ENCODE measurements around the gene PSTPIP2.
A peak's percentile ranks its signal among the peaks of the same experiment; 100 is the strongest.
"Not testable (repeated sequence)": the region's sequence is repeated elsewhere in the genome, so short reads cannot be mapped to it uniquely, and the experiment has no call there.

PSTPIP2 gene

DNA sequence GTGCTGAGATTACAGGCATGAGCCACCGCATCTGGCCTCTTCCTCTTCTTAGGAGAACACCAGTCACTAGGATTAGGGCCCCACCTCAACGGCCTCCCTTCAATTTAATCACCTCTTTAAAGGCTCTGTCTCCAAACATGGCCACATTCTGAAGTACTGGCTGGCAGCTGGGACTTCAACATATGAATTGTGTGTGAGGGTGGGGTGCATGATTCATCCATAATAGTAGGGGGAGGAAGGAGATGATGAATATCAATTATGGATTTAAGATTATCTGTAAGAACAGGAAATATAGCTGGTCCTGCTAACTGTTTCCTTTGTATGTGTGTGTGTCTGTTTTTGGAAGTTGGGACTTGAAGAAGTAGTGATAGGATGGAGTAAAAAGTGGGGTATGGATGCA lies 90.2 kb downstream of the PSTPIP2 start:
- DNase-seq (ENCODE audit: low spot score), result no peak

DNA sequence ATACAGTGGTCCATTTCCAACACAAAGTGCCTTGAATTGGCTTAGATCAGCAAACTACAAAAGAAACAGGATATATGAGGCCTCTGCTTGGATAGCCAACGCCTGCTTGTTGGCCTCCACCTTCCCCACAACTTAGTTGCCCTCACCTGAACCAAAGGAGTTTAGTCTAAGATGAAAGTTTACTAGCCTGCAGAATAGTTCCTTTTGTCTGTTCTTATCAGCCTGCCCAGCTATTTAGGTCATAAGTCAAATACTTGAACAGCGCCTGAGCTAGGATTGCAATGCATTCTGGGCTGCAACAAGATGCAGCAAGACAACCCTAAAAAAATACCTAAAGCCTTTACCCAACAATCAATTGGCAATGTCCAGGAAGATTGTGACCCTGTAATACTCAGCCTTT lies 91.8 kb downstream of the PSTPIP2 start:
- no peak for DNase-seq (ENCODE audit: low spot score)

DNA sequence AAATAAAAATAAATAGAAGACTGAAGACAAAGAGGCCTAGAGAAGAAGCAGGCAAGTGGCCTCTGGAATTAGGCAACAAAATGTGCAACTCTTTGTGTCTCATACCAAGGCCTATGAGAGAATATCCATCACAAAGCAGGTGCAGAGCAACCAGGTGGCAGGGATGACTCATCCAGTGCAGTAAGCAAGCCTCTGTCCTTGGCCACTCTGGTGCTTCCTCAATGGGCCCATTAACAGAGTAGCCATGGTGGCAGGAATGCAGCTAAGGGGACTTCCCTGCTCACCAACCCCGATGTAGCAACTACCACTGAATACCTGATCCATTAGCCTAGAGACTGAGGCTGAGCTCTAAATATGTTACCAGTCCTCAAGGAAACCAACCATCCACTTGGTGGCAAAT lies 94.0 kb downstream of the PSTPIP2 start:
- no peak for DNase-seq (ENCODE audit: low spot score)

DNA sequence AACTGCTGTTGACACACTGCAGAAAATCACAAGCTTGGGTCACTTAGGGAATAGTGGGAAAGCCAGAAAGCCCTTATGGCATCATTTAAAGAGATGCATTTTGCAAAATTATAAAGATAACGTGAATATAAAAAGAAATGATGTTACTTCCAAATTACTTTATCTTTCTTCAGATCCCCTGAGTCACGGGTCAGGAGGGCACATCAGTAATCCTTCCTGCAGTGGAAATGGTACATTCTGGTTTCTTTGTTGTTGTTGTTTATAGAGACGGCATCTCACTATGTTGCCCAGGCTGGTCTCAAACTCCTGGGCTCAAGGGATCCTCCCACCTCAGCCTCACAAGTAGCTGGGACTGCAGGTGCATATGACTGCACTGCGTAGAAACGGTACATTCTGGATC lies 95.1 kb downstream of the PSTPIP2 start:
- no peak for DNase-seq (ENCODE audit: low spot score)

DNA sequence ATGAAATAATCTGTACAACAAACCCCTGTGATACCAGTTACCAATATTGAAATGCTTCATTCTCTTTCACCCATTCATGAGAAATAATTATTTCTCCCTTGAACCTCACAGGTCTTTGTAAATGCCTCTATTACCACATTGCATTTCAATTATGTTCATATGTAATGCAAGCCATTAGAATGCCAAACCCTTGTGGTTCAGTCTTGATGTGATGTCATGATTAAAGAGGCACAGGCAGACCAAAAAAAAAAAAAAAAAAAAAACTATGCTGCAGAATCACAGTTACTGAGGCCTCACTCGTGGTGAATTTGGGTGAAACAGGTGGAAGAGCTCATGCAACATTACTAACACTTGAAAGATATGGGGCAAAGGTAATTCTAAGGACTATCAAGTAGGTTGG lies 95.5 kb downstream of the PSTPIP2 start:
- no peak for DNase-seq (ENCODE audit: low spot score)

DNA sequence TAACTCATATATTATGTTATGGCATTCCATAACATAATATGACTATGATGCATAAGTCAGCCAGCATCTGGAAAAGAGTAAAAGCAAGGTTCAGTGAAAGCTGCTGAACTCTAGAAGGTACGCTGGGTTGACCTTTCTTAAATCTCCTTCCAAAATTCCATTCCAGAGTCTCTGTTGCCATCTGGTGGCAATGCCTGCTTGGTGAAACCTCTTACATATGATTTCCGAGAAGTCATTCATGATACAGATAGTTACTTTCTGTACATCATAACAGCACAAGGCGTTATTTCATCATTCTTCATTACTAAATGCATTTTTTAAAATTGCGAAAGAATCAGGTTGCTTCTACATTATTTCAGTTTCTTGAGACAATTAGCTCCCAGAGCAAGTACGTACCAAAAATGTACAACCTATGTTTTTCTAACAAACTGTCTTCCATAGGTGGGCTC lies 97.9 kb downstream of the PSTPIP2 start:
- peak; percentile 78 for DNase-seq (ENCODE audit: low spot score)

DNA sequence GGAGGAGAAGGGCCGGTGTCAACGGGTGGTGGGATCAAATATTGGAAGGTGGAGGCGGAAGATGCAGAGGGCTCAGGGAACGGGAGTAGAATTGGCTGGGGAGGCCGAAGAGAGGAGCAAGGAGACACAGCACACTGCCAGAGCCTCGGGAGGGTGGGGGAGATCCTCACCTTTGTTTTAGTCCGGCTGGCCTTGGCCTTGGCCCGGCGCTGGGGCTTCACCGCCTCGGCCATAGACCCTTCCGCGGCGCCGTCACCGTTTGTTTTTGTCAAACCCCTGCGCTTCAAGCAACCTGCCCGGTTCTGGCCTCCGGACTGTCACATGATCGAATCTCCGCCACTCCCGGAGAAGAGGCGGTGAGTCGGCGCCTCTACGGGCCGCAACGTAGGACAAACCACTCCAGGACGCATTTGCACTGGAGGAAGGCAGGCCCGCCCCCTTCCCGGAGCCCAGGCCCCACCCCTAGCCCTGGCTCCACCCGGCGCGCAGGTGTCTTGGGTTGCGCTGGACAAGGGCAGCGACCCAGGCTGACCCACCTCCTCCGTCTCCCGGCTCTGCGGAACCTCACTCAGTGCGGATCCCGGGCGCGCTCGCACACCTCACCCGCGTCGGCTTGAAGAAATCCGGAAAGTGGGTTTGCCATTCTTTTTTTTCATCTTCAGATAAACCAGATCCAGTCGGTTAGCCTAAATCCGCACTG lies 104.9 kb downstream of the PSTPIP2 start, which contains the start of gene EPG5:
EPG5 (minus strand) TSS at position 323 of the 700 bp plus-strand sequence; CDS start at position 233, 90 bp downstream.
- peak; percentile 95 for DNase-seq (ENCODE audit: low spot score)

DNA sequence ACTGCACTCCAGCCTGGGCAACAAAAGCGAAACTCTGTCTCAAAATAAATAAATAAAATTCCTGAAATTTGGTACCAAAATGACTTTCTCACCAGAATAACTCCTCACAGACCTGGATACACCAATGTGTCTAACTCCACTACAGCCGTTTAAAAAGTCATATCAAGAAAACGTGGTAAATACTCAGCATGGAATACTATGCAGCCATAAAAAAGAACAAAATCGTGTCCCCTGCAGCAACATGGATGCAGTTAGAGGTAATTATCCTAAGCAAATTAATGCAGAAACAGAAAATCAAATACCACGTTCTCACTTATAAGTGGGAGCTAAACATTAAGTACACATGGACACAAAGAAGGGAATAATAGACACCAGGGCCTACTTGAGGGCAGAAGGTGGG lies 107.1 kb downstream of the PSTPIP2 start:
- DNase-seq (ENCODE audit: low spot score), result not testable (repeated sequence)

DNA sequence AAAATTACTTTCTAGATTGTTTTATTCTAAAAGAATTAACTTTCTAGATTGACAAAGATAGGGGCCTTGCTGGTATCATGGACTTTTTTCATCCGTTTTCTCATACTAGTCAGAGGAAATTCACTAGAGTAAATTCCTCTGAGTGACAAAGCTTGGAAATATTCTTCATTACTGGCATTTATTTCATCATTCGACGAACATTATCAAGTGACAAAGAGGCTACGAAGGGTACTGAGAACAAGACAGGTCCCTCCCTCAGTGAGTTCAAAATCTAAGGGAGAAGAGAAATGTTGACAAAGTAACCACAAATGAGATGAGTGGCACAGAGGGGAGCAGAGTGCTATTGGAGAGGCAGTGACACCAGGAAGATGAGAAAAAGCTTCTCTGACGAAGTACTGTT lies 109.2 kb downstream of the PSTPIP2 start:
- no peak for DNase-seq (ENCODE audit: low spot score)

DNA sequence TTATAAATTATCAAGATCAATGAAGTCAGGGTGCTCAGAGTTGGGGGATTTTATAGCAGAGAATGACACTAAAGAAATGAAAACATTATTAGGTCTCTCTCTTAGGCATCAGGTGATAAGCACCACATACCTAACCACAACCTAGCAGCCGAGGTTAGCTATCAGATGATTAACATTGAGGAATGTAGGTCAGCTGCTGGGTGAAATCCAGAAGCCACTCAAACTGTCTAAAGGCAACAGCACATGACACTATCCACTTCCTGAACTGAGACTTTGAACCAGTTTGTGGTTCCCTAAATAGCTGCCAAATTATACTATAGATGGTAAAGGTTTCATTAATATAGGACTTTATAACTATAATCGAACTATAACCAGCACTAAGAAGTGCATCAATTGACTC lies 109.6 kb downstream of the PSTPIP2 start:
- peak; percentile 13 for DNase-seq (ENCODE audit: low spot score)

DNA sequence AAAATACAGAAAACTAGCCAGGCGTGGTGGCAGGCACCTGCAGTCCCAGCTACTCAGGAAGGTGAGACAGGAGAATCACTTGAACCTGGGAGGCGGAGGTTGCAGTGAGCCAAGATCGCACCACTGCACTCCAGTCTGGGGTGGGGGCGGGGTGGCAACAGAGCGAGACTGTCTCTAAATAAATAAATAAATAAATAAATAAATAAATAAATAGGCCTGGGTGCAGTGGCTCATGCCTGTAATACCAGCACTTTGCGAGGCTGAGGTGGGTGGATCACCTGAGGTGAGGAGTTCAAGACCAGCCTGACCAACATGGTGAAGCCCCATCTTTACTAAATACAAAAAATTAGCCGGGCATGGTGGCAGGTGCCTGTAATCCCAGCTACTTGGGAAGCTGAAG lies 112.6 kb downstream of the PSTPIP2 start:
- not testable (repeated sequence) for DNase-seq (ENCODE audit: low spot score)

DNA sequence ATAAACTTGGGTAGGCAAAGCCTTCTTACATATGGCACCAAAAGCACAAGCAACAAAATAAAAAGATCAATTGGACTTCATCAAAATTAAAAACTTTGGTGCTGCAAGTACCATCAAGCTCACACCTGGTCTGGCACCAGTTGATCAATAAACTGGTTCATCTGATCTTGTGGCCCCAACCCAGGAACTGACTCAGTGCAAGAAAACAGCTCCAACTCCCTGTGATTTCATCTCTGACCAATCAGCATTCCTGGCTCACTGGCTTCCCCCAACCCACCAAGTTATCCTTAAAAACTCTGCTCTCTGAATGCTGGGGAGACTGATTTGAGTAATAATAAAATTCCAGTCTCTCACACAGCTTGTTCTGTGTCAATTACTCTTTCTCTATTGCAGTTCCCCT lies 113.3 kb downstream of the PSTPIP2 start:
- DNase-seq (ENCODE audit: low spot score), result no peak

DNA sequence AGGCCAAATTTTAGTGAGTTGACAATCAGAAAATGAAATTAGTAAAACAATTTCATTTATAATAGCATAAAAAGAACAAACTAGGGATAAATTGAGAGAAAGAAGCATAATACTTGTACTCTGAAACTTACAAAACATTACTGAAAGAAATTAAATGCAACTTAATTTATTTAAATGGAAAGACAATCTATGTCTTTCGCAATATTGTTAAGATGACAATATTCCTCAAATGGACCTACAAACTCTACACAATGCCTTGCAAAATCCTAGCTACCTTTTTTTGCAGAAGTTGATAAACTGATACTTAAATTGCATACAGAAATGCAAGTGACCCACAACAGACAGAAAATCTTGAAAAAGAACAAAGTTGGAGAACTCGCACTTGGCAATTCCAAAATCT lies 114.0 kb downstream of the PSTPIP2 start:
- DNase-seq (ENCODE audit: low spot score), result no peak

DNA sequence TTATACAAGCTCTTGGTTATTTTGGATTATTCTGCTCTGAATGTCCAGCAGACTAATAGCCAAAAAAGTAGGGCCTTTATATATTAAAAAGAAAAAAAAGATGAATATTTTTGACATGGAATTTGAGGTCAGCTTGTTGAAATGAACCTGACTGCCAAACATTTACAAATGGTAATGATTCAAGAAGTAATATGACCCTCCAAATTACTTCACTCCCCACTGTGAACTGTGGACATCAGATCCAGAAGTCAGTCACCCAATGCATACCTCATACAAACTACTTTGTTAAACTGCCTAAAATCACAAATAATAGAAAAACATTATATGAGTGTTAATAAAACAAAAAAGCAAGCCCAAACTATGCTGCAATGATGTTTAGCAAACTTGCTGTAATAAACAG lies 115.0 kb downstream of the PSTPIP2 start:
- no peak for DNase-seq (ENCODE audit: low spot score)

DNA sequence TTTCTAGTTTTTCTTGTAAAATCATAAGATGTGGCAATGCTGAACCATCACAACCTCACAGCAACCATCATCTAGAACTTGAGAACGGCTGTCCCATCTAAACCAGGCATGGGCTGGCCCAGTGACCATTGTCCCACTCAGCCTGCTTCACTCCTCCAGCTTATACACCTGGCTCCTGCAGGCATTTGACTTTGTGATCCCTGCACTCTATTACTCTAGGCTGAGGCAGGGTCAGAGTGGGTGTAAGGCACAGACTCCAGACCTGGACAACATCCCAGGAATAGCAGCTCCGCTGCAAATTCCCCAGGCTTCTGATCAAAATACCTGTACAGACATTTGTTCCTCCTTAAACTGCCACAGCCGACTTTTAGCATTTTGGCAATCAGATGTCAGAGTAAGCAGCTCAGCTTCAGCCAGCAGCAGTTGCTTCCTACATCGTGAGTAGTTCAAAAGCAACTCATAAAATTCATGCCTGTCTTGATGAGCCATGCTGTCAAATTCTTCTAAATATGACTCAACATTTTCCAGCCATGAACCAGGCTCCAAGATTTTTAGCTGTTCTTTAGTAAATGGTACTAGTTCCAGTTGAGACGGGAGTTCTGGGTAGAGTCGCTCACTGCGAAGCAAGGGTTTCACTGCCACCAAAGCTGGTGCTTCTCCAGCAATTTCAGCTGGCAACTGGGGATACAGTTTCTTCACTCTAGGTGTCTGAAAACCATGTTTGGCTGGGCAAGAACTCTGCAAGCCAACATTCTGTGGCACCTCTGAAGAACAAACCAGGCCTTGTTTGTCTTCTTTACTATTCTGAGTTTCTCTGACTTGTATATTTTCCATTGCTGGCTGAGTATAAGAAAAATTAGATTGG lies 117.8 kb downstream of the PSTPIP2 start:
- no peak for DNase-seq (ENCODE audit: low spot score)

DNA sequence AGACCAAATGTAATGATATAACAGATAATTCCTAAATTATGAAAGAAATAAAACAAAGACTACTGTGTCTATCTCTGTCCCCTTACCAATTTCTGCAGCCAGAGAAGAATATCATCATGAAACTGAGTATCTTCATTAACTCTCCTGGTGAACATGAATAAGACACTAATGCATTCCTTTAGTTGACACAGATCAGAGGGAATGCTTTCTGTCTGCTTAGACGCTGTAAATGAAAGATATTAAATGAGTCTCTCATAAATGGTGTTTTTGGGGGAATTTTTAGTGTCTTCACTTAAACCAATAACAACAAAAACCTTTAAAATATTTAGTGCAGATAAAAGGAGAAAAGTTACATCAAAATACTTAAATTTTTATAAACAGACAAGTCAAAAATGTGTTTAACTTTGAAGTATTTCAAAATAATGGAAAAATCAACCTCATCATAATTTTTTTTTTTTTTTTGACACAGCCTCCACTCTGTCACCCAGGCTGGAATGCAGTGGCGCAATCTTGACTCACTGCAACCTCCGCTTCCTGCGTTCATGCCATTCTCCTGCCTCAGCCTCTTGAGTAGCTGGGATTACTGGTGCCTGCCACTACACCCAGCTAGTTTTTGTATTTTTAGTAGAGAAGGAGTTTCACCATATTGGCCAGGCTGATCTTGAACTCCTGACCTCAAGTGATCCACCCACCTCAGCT lies 120.9 kb downstream of the PSTPIP2 start:
- no peak for DNase-seq (ENCODE audit: low spot score)

DNA sequence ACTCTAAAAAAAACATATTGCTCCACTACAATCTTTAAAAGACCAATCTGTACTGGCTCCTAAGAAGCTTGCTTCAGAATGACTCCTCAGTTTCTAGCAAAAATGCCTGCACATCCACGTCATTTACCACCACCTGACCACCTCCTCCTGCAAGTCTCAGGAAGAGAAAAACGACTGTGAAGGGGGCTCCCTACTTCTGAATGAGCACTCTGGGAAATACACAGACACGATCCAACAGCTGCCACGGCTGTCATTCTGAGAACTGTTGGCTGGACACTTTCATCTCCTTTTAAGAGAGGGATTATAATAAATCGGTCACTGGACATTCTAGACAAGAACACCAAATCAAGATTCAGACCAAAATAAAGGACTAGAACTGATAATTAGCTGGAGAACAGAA lies 126.4 kb downstream of the PSTPIP2 start:
- no peak for DNase-seq (ENCODE audit: low spot score)

DNA sequence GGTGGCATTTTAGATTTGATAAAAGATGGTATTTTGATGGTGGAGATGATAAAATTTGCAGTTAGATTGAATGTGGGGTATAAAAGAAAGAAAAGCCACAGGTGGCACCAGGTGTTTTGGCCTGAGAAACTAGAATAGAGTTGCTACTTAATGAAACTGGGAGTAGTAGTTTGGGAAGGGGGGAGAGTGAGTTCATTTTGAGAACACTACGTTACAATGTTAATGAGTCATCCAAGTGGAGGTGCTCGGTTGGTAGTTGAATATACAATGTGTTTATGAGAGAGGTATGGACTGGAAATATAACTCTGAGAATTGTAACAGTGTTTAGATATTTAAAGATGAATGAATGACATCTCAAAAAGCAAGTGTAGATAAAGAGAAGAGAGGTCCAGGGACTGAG lies 131.3 kb downstream of the PSTPIP2 start:
- no peak for DNase-seq (ENCODE audit: low spot score)

DNA sequence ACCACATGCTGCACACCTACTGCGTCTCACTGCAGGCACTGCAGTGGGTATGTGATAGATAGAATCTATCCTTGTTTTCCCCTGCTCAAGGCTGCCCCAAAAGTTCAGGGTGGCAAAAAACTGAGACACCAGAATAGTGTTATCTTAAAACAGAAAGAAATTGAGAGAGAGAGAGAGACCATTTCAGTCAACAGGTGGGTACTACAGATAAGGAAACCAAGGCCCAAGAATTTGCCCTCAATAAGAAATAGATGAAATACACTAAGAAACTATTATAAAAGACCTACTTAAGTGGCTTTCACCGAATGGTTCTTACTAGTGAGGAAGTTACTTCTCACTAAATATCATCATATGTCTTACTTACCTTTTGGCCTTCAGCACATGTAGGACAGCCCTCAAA lies 132.8 kb downstream of the PSTPIP2 start:
- no peak for DNase-seq (ENCODE audit: low spot score)

DNA sequence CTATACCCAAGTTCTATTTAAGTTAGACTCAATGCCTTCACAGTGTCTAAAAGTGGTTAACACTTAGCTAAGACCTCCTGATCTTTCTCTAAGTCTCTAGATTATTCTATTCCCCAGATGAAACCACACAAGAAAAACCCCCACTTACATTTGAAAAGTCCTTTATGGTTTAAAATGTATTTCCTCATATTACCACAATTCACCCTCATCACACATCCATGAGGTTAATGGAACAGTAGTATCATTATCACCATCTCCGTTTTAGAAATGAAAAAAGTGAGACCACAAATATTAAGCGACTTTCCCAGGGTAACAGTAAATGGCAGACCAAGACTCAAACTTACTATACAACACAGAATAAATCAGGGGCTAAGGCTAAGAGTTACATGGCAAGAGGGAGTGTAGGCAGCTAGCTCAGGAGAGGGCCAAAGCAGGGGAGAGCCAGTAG lies 133.5 kb downstream of the PSTPIP2 start:
- no peak for DNase-seq (ENCODE audit: low spot score)

DNA sequence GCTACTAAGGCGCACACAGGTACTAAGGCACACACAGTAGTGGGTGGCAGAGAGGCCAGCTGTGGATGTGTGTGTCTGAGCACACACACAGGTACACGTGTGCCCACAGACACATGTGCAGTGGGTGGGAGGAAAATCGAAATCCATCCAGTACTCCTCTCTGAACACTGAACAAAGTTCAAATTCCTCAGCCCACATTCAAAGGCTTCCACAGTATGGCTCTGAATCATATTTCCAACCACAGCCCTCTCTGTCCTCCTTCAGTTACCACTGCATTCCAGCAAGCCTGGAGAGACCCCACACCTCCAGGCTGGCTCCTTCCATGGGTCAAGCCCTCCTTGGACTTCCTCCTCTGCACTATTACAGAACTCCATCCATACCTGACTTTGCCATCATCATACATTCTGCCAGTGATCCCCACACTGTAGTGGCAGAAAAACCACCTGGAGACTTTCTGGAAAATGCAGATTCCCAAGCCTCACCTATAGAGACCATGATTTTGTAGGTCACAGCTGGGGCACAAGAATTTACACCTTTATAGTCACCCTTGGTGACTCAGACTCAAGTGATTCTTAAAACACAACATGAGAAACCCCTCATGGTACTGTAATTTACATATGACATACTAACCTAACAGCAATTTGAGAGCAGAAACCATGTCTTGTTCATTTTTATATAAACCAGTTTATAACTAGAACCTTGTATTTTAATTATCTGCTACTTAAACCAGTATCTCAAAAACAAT lies 136.3 kb downstream of the PSTPIP2 start:
- DNase-seq (ENCODE audit: low spot score), result no peak

All from Ammon's horn (tissue), 1 donor.